Subcutaneous adipose tissue (tissue), 4 donors: ENCODE measurements around the gene ZP3. TPM values are rescaled to one million over a fixed set of nuclear protein-coding genes. Genes with fewer than 3 reads are reported as not detected.

Experiments used
- total RNA-seq, 4 donors: library from RNA; depleted of rRNA; stranded (reverse); fragments of >200 nt; gene quantifications; one replicate each; pipeline ENCODE4 v1.1.0, GENCODE V29; 2016
- TF ChIP-seq, protein P1 (sequence below): fragments of 450-650 bp; IDR thresholded peaks from one replicate; pipeline ENCODE4 v1.5.1; 2016; ENCODE audit warnings: low read depth, mild to moderate bottlenecking, control low read depth, antibody characterized with exemption, moderate library complexity

ZP3 gene
- 10 to 100 TPM in 1 of 4 donors, 1 to 10 TPM in 2, under 1 TPM in 1; 0.65 to 20.0 (median 3.6) TPM for total RNA-seq

DNA sequence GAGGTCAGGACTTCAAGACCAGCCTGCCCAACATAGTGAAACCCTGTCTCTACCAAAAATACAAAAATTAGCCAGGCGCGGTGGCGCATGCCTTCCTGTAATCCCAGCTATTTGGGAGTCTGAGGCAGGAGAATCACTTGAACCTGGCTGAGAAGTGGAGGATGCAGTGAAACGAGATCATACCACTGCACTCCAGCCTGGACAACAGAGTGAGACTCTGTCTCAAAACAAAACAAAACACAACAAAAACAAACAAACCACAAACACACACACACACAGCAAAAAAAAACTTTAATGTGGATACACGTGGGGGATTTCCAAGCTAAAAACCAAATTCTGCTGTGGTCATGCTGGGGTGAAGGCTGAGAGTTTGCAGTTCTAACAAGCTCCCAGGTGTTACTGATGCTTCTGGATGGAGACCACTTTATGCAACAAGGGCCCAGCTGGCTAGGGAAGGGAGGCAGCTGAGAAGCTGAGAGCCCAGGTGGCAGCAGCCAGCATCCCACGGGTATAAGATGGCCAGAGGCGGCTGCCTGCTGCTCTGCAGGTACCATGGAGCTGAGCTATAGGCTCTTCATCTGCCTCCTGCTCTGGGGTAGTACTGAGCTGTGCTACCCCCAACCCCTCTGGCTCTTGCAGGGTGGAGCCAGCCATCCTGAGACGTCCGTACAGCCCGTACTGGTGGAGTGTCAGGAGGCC is at the start of gene ZP3:
ZP3 (plus strand) TSS at position 538 of the 699 bp plus-strand sequence; CDS start at position 553, 15 bp downstream.
- TF ChIP-seq, protein P1, sequence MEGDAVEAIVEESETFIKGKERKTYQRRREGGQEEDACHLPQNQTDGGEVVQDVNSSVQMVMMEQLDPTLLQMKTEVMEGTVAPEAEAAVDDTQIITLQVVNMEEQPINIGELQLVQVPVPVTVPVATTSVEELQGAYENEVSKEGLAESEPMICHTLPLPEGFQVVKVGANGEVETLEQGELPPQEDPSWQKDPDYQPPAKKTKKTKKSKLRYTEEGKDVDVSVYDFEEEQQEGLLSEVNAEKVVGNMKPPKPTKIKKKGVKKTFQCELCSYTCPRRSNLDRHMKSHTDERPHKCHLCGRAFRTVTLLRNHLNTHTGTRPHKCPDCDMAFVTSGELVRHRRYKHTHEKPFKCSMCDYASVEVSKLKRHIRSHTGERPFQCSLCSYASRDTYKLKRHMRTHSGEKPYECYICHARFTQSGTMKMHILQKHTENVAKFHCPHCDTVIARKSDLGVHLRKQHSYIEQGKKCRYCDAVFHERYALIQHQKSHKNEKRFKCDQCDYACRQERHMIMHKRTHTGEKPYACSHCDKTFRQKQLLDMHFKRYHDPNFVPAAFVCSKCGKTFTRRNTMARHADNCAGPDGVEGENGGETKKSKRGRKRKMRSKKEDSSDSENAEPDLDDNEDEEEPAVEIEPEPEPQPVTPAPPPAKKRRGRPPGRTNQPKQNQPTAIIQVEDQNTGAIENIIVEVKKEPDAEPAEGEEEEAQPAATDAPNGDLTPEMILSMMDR: no peak

DNA sequence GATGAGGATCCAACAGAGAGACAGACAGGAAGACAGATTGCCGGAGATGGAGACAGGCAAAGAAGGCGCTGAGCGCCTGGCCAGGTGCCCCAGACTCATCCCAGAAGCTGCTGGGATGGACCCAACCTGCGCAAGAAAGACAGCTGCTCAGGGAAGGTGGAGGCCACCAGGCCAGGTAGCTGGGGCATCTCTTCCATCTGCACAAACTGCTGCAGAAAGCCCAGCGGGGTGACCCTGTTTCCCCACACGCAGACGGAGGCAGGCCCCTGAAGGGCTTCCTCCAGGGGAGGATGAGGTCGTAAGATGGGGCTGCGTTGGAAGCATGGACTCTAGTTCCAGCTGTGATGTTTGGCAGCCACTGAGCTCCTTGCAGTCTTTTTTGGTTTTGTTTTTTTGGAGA is 49.5 kb upstream of the ZP3 start:
- TF ChIP-seq, protein P1: no peak

DNA sequence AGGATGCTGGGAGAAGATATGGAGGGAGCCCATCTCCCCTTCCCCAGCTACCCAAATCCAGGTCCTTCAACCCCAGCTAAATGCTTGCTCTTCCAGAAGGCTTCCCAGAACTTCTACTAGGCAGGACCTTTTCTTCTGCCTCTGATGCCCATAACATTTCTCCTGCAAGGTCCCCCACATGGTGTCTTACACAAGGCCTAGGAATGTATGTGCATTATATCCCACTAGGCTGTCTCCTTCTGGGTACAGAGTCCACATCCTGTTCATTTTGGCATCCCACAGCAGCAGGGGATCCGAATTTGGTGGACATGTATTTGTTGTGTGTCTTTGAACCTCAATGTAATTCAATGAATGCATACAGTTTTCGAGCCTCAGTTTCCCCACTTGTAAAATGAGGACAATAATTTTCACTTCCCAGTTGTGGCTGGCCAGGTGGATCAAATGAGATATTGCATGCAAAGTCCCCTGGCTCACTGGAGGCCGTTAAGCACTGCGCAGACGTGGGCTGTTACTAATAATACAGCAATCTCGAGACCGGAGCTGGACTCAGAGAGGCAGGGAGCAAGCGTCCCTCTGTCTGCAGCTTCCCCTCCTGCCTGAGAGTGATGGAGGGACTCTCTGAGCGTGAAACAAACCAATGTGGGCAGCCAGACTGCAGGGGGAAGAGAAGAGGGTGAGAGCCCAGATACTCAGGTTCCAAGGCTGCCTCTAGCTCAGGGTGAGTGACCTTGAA is 47.4 kb upstream of the ZP3 start:
- TF ChIP-seq, protein P1: no peak

DNA sequence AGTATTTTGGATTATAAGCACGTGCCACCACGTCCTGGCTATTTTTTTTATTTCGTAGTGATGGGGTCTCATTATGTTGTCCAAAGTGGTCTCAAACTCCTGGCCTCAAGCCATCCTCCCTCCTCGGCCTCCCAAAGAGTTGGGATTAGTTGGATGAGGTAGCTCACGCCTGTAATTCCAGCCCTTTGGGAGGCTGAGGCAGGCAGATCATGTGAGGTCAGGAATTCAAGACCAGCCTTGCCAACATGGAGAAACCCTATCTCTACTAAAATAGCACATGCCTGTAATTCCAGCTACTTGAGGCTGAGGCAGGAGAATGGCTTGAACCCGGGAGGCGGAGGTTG is 44.2 kb upstream of the ZP3 start:
- TF ChIP-seq, protein P1: no peak

DNA sequence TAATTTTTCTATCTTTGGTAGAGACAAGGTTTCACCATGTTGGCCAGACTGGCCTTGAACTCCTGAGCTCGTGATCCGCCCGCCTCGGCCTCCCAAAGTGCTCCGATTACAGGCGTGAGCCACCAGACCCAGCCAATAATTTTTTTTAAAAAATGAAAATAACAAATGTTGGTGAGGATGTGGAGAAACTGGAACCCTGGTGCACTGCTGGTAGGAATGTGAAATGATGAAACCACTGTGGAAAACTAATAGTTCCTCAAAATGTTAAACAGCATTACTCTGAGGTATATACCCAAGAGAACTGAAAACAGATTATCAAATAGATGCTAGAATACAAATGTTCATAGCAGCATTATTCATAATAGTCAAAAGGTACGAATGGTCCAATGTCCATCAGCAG is 42.9 kb upstream of the ZP3 start:
- TF ChIP-seq, protein P1: no peak

DNA sequence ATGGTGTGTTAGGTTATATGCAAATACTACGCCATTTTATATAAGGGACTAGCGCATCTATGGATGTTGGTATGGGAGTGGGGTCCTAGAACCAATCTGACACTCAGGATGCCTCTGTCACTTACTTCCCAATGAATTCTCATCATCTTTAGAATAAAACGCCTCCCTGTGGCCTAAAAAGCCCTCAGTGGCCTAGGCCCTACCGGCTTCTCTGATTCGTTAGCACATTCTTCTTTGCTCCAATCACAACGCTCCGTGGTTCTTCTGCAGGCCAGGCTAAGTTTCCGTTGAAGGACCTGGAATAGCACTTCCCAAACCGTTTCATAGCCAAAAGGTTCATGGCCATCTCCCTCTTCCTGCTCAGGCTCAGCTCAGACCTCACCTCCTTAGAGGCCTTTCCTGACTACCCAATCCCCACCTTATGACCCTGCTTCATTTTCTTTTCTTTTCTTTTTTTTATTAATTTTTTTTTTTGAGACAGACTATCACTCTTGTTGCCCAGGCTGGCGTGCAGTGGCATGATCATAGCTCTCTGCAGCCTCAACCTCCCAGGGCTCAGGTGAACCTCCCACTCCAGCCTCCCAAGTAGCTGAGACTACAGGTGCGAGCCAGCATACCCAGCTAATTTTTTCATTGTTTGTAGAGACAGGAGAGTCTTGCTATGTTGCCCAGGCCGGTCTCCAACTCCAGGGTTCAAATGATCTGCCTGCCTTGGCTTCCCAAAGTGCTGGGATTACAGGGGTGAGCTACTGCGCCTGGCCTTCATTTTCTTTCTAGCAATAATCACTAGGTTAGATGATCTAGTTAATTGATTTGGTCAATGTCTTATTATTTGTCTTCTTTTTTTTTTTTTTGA is 41.4 kb upstream of the ZP3 start:
- TF ChIP-seq, protein P1: no peak
